Activated naive CD8-positive, alpha-beta T cell treated with anti-CD3 and anti-CD28 coated beads, Interleukin-2, amount 50 U/mL, for 16 hours (primary cell): ENCODE results near the gene TMTC2.

ENCODE experiments used
- DNase-seq: peaks from one replicate; pipeline ENCODE4 v3.0.0-alpha.2; 2020; ENCODE audit warnings: low read depth, low spot score

The TMTC2 gene

DNA sequence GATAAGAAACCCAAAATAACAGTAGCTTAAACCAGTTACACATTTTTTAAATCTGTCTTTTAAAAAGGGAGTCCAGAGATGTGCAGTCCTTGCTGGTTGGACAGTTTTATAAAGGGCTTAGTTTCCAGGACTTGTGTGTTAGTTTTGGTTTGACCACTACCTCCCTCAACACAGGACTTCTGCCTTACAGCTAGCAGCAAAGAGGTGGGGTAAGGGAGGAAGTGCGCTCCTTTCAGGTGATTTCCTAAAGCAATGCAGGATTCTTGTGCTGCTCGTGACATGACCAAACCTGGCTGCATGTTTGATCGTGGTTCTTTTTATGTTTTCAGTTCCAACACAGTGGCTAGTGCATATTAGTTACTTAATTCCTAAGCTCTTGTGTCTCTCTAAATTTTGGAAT is 266.2 kb downstream of the TMTC2 start:
- no peak for DNase-seq

DNA sequence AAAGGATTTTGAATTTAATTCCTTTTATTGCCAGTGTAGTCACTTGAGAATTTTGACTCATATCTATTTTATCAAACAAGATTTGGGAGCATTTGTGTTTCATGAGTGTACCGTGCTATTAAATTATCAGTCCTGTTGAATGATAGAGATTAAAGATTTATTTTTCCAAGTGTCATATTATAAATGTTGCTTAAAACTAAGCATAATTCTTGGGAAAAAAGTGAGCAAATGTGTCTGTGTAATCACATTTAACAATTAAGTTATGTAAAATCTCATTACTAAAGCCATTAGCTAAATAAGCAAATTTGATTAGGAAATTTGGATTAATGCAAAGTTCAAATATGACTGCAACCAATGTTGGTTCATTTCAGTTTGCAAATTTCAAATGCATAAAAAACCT is 266.7 kb downstream of the TMTC2 start:
- no peak for DNase-seq

DNA sequence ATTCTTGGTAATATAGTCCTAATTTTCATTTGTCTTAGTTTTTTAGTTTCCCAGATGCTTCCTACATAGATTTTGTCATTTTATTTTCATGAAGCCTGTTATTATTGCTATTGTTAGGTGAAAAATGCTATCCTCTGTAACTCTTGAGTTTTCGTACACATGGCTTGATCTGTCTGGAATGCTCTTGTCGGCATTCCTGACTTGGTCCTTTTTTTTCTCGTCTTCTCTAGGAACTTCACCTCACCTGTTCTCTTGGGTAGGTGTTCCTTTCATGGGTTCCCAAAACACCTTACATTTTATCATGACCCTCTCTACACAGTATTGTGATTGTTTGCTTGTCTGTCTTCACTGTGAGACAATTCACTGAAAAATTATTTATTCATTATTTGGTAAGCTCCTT is 267.4 kb downstream of the TMTC2 start:
- DNase-seq = no peak

DNA sequence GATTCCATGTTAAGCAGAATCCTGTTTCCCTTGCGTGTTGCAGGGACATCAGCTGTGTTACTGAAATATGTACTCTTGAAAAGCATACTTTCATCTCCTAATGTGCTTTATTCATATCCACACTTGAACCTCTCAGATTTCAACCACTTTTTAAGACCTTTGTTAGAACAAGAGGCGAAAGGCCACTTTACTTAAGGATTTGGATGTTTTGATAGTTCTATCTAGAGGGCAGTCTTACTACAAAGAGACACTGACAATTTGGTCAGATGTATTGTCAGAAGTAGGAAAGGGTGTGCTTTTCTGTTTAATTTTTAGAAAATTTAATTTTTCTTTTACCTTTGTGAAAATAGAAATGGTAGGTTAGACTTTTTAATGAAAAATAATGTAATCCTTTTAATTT is 267.9 kb downstream of the TMTC2 start:
- DNase-seq = no peak

DNA sequence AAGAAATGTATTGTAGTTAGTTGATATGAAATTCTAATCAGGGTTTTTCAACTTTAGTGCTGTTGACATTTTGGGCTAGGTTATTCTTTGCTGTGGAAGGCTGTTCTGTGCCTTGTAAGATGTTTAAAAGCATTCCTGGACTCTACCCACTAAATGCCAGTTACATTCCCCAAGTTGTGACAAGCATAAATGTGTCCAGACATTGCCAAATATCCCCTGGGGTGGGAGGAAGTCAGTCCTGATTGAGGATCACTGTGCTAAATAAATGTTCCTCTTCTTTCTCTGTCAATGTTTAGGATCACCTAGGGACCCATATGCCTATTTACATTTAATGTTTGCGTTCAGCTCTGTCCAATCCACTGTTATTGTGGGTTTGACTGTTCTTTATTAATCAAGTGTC is 268.3 kb downstream of the TMTC2 start:
- no peak for DNase-seq

DNA sequence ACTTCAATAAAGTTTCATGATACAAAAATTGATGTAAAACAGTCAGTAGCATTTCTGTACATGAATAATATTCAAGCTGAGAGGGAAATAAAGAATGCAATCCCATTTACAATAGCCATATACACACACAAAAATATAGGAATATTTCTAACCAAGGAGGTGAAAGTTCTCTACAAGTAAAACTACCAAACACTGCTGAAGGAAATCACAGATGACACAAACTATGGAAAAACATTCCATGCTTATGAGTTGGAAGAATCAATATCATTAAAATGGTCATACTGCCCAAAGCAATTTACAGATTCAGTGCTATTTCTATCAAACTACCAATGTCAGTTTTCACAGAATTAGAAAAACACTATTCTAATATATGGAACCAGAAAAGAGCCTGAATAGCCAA is 272.3 kb downstream of the TMTC2 start:
- no peak for DNase-seq

DNA sequence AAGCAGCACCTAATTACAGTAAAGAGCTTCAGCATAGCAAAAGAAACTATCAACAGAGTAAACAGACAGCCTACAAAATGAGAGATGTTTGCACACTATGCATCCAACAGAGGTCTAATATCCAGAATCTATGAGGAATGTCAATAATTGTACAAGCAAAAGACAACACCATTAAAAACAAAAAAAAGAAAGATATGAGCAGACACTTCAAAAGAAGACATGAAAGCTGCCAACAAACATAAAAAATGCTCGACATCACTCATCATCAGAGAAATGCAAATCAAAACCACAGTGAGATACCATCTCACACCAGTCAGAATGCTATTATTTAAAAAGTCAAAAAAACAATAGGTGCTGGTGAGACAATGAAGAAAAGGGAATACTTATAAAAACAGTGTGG is 273.1 kb downstream of the TMTC2 start:
- DNase-seq = no peak

DNA sequence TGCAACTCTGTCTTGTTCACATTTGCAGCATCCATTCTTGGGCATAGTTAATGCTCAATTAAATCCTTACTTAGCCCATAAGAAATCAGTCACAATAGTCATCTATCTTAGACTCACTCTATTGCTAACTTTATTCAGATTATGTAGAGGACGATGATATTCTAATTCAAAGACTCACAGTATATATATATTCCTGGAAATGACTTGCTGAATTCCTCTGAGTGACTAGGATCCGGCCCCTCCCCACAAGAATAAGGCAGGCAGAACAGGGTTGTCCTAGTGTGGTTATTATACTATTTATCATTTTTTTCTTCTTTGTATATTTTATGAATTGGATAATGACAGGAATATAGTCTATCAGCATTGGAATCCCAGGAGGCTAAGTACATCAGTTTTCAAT is 275.1 kb downstream of the TMTC2 start:
- no peak for DNase-seq

DNA sequence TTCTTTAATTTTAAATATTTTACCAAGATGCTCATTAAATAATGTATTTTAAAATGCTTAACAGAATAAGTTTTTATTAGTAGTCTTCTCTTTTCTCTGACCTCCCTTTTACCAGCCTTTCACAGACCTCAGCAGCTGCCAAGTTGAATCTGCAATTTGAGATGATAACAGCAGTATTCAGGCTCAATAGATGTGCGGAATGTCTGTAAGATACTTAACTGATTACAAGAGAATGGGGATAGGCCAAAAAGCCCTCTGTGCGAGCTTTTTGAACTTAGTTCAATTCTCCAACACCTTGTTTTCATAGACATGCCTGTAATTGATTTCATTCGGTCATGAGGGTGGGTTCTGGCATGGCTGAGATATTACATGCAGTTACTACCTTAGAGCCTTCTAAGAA is 277.2 kb downstream of the TMTC2 start:
- no peak for DNase-seq

DNA sequence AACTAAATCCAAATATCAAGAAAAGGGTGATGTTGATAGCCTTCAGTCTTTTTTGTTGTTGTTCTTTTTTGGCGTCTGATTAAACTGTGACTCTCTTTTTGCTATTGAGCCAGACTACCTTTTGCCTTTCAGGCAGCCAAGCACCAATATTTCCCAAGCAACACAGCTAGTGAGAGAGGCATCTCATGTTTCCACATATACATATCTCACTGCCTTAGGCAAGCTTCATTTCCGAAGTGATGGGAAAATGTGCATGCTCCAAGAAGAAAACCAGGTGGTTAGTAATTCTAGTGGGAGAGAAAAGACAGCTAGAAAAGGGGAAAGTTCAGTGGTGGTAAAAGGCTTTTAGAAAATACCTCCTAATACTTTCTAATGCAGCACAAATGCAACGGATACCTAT is 277.7 kb downstream of the TMTC2 start:
- no peak for DNase-seq

DNA sequence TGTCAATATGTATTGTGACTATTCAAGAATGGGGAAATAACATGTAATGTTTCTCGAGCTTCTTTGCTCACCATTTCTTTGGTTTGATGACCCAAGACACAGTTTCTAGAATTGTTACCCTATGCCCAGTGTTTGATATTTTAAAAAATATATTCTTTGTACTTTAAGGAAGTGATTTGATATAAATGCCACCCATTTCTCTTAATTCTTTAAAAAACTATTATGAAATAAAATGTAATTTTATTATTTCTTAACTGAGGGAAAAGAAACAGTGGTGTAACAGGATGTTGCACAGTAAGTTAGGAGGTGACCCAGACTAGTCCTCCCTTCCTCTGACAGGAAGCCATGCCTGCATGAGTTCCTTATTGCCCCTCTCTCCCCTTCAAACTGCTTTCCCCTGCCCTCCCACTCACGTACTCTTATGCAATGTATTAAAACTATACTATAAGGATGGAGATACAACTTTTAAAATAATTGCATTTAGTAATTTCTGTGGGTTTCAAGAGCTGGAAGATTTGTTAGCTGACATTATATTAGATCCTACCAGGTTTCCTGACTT is 279.4 kb downstream of the TMTC2 start:
- DNase-seq = no peak

DNA sequence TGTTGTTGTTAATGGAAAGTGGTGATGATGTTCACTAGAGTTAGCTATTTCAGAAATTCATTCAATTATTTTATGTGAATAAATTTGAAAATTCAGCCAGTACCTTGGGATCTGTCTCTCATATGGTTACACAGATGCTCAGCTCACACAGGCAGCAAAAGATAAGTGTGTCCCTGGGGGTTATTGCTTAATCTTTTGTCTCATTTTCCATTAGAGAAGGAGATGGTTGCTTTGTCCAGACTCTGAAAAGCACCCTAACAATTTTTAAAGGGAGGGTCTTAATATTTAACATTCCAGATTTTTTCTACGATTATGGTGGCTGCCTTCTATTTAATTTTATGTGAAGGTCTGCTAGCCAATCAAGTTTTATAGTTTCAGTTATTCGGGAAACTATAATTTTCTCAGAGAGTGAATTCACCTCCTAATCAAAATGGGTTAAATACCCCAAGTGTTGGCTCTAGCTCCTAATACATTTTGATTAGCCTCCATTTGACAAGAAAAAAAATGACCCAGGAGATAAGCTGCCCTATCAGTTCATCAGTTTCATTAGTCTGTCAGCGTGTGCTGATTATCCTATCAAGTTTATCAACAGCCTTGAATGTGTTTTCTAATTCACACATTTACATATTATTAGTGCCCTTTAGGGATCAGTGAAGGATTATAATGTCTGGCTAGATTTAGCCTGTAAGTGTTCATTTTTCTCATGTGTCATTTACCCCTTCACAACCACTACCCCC is 282.1 kb downstream of the TMTC2 start:
- DNase-seq = no peak

DNA sequence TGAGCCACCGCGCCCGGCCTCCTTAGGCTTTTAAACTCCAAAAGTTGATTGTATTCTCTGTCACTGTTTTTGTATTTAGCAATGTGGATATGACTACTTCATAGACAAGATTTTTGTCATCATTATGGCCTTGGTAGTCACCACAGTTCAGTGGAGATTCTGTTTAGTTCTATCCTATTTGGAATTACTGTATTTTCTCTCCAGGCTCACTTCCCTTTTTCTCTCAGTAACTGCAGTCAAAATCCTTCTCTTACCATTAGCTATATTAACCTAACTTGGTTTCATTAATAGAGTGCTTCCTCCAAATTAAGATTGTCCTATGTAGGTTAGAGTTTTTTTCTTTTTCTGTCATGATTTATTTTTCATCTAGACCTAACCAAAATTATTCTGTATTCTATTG is 283.9 kb downstream of the TMTC2 start:
- DNase-seq = no peak

DNA sequence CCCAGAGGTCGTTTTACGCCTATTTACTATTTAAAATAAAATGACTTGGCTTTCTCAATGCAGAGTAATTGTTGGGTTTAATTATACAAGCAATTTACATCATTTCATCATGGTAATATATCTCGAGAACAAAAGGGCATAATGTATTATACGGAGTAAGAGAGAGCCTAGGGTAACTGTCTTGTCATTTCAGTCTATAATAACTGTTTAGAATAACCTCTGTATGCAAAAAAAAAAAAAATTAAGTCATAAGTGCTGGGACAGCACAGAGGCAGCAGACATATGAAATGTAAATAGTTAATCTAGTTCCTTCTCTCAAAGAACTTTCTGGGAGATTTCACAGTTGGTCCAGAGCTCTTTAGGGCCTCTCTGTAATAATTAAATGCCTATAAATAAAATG is 284.9 kb downstream of the TMTC2 start:
- no peak for DNase-seq

DNA sequence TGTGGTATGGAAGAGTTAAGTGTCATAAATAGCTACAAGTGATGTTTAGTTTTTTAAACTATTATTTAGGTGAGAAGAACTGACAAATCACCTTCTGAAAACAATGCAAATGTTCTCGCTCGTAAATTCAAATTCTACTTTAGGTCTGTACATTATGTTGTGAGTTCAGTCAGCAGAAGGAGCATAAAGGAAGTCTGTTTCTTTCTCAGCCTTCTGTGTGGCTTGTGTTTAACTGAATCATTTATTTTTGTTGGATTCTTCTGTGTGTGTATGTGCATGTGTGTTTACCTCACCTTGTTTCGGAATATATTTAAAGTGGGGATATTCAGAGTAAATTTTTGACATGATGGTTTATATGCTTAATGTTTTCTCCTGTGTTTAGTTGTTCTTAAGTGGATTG is 285.9 kb downstream of the TMTC2 start:
- no peak for DNase-seq

DNA sequence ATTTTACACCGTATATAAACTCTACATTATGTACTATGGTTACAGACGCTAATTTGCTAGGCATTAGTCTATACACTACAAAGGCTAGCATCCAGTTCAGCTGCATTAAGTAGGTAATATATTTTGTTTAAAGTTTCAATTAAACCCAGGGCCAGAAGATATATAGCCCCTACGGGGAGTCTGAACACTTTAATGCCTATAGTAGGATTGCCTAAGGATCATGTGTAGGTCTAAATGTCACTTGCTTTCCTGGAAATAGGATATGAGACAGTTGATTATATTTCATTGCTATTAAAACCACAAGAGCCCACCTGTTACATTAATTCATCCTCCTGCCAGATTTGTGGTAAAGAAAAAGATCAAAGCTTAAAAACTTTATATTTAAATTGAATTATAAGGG is 286.9 kb downstream of the TMTC2 start:
- DNase-seq = no peak

DNA sequence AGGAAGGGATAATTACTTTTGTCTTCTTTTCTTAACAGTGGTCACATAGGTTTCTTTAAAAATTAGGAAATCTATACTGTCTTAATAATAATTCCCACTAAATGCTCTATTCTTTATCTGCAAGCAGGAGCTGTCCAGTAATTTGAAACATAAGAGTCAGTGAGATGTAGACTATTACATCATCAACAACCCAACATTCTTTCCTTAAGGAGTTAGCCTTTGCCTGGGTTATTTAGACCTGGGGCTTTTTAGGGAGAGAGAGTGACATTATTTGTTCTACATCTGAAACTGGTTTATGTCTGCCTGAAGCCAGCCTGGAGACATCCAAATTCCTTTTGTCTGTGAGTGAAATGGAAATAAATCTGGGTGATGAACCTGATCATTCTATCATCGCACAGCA is 294.4 kb downstream of the TMTC2 start:
- DNase-seq = no peak

DNA sequence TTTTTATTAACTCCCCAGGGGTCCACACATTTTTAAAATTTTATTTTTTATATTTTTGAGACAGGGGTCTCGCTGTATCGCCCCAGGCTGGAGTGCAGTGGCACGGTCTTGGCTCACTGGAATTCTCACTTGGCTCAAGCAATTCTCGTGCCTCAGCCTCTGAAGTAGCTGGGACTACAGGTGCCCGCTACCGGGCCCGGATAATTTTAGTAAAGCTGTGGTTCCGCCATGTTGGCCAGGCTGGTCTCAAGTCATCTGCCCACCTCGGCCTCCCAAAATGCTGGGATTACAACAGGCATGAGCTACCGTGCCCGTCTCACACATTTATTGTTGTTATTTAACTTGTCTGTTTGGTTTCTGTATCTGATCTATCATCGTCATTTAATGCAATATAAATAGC is 307.4 kb downstream of the TMTC2 start:
- DNase-seq = no peak

DNA sequence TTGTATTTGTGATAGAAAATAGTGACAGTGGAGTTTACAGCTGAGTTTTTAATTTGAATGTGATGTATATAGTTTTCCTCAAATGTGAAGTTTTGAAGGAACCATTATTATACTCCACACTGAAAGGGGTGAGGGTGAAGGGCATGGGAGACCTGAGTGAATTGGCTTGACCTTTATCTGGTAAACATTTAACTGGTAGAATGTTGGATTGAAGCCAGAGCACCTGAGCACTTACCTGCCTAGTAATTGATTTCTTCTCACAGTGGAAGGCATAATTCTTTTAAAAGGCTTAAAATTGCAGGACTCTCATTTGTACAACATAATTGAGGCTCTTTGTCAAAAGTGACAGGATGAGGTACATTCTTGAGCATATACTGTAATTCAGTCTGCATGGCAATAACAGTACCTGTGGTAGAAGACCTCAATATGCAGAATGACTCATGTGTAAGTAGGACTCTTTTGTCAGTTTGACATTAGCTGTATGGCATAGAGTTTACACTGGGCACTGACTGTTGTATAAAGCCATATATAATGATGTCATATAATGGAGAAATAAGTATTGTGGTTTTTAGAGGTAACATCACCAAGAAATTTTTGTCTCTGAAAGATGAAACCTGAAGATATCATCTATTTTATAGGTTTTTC is 309.6 kb downstream of the TMTC2 start:
- DNase-seq = no peak

DNA sequence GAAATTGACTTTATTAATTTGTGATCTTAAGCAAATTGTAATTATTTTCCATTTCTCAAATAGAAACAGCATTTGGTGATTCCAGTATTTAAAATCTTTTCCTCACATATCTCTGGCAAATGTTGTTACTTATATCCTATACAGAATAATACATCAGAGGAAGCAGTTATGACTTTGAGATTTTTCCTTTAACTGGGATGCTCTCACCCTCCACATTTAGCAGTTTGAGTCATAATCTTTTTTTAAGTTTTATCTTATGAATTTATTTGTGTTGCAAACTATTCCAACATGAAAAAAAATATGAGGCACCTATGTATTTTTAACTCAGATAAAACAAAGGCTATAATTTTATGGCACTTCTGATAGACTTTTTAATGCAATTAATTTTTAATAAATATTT is 311.8 kb downstream of the TMTC2 start:
- DNase-seq = no peak

DNA sequence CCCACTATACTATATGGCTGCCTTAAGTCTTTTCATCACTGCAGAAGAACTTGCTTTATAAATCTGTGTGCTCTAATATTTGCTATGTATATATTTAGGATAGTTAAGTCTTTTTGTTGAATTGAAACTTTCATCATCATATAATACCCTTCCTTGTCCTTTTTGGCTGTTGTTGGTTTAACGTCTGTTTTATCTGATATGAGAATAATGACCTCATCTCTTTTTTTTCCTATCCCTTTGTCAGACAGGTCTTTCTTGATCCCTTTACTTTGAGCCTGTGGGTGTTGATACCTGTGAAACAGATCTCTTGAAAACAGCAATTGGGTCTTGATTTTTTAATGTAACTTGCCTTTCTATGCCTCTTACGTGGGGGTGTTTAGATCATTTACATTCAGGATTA is 316.3 kb downstream of the TMTC2 start:
- DNase-seq = no peak

DNA sequence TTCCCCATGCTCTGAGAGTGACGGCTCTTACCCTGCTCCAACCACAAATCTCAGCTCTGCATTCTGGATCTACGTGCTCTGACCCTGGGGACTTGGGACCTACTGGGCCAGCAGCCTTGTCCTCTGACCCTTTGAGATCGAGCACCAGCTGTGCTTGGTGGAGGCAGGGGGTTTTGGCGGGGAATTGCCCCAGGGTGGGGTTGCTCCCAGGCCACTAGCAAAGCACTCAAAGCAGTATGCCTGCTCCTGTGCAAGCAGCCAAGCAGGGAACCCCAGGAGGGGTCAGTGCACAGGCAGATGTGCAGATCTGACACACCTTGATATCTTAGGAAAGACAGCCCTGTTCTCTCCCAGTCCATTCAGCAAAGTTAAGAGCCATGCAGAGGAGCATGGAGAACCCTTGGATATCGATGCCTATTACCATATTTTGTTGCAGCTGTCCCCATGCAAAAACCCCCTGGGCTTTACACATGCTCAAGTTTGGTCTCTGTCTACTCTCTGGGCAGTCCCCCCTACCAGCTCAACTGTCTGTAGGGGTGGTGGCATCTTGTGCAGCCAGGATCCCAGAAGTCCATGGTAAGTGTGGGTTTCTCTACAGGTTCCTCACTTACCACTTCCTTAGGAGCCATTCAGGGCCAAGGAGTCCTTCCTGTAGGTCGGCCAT is 319.0 kb downstream of the TMTC2 start:
- no peak for DNase-seq

DNA sequence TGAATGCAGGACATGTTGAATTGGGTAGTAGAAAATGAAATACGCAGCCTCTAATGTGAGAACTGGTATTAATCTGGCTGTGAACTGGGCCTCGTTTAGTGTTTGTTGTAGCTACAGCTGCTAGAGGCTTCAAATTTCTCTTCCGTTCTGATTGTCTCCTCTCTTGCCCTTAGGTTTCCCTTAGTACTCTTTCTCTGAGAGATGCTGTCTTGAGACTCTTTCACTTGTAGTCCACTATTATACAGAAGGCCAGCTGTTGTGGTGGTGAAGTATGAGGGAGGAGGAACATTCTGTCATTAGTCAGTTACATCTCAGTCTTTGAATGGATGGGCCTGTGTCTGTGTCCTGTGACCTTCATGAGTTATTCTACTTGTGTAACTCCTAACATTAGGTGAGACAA is 322.0 kb downstream of the TMTC2 start:
- DNase-seq = no peak
